ENCODE results near the gene ETNK2.
"Not testable (repeated sequence)": the region's sequence is repeated elsewhere in the genome, so short reads cannot be mapped to it uniquely, and the experiment has no call there.

The ETNK2 gene

DNA sequence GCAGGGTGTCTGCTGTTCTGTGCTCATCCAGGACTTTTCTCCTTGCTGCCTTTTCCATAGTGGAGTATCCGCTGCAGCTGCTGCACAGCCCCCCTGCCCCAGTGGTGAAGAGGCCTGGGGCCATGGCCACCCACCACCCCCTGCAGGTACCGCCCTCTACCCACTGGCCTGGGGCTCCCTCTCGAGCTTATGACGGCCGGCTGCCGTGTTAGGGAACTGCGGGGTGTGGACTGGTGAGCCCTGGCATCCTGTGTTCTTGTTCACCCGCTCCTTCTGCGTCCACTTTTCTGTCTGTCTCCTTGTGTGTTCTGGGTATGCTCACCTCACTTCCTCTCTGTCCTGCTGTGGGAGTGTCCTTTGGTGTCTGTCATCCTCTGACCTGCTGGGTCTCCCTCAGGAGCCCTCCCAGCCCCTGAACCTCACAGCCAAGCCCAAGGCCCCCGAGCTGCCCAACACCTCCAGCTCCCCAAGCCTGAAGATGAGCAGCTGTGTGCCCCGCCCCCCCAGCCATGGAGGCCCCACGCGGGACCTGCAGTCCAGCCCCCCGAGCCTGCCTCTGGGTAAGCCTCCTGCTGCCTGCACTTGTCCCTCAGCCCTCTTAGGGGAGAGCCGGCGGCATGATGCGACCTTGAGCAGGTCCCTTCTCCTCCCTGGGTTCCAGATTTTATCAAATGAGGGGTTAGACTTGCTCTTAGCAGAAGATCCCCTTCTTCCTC is 29.8 kb downstream of the ETNK2 start:
- DNase-seq, result no peak

DNA sequence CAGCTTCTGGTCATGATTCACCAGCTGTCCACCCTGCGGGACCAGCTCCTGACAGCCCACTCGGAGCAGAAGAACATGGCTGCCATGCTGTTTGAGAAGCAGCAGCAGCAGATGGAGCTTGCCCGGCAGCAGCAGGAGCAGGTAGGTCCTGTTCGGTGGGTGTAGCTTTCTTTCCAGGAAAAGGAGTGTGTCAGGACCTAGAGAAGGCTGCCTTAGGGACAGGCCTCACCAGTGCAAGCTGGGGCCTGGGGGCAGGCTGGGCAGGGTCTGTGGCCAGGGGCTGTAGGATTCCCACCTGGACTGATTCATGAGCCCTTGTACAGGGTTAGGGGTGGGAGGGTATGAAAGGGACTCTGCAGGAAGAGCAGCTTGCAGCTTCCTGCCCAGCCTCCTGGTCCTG is 35.3 kb downstream of the ETNK2 start:
- DNase-seq, result no peak

DNA sequence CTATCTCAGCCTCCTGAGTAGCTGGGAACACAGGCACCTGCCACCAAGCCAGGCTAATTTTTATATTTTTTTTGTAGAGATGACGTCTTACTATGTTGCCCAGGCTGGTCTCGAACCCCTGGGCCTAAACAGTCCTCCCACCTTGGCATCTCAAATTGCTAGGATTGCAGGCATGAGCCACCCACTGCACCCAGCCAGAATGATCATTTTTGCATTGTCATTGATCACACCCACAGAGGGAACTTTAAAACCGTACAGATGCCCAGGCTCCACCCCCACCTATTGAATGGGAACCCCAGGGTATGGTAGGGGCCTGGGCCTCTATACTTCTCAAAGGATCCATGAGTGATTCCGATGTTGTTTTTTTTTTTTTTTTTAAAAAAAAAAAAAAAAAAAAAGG is 36.7 kb downstream of the ETNK2 start:
- DNase-seq, result no peak

DNA sequence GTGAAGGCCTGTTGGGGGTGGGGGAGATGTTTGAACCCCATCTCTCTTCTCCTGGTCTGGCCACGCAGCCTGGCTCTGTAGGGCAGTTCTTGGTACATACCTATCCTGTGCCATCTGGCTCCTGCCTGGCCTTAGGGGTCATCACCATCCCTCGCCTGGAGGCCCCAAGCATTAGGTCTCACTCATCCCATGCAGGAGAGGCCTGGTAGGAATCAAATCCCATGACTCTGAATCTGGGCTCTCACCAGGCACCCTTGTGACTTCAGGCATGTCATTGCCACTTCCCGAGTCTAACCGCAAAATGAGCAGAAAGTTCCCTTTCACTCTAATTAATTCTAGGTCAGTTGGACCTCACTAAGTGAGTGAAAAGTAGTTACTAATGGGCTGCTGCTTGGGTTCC is 37.2 kb downstream of the ETNK2 start:
- no peak for DNase-seq

DNA sequence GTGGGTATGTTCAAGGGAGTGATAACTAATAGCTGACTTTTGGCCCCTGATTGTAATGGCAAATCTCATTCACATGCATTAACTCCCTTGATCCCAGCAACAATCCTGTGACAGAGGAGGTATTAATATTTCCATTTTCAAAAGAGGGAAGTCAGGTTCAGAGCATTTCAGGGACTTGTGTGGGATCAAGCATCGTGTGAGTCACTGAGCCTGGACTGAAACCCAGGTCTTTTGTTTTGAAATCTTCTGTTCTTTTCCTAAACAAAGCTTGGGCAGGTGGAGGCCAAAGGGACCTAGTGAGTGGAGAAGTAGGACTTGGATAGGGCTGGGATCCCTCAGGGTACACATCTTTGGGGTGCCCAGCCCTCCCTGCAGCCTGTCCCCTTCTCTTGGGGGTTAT is 37.9 kb downstream of the ETNK2 start:
- no peak for DNase-seq

DNA sequence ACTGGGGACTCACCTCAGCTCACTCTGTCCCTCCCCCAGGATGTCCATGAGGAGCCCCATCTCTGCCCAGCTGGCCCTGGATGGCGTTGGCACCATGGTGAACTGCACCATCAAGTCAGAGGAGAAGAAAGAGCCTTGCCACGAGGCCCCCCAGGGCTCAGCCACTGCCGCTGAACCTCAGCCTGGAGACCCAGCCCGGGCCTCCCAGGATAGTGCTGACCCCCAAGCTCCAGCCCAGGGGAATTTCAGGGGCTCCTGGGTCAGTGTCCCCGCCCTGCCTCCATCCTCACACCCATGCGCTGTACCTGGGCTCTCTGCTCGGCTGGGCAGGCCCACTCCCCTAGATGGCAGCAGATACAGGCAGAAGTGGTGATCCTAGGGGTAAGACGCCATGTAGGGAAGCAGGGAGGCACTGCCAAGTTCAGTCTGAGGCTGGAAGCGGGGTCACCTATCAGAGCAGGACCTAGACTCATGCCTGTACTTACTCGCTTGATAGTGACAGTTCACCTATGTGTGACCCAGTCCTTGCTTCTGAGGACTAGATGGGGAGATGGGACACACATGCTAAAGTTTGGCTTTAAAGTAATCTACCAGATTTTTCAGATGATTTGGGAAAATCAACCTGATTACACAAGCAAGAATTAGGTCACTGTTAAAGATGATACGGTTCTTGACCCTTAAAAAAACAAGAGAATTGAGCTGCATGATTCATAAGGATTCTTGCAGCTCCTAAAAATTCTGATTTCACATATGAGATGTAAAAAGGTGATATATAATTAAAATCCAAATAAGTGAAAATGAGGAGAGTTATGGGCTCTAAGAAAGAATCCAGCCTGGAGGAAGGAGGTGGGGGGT is 38.7 kb downstream of the ETNK2 start:
- no peak for DNase-seq

DNA sequence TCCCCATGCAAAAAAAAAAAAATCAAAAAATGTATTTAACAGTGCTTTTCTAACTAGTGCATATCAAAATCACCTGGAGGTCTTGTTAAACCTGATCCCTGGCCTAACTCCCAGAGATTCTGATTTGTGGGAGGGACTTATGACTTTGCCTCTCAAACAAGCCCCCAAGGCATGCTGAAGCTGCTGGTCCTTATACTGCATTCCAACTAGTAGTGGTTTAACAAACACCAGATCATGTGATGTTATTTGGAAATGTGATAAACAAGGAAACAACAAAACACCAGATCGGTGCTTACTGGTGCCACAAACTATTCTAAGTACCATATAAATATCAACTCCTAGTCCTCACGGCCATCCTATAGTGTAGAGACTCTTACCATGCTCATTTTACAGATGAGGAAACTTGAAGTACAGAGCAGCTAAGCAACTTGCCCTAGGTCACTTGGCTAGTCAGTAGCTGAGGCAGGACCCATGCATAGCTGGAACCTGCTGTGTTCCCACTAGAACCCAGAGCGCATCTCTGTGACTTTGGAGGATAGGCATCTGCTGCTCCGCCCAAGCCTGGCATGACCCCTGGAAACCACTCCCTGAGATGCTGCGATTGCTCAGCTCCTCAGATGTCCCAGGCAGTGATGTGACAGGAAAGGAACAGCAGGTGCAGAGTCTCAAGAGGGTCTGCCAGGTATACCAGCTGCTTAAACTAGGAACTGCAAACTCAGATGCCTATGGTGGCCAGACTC is 40.8 kb downstream of the ETNK2 start:
- DNase-seq, result no peak

DNA sequence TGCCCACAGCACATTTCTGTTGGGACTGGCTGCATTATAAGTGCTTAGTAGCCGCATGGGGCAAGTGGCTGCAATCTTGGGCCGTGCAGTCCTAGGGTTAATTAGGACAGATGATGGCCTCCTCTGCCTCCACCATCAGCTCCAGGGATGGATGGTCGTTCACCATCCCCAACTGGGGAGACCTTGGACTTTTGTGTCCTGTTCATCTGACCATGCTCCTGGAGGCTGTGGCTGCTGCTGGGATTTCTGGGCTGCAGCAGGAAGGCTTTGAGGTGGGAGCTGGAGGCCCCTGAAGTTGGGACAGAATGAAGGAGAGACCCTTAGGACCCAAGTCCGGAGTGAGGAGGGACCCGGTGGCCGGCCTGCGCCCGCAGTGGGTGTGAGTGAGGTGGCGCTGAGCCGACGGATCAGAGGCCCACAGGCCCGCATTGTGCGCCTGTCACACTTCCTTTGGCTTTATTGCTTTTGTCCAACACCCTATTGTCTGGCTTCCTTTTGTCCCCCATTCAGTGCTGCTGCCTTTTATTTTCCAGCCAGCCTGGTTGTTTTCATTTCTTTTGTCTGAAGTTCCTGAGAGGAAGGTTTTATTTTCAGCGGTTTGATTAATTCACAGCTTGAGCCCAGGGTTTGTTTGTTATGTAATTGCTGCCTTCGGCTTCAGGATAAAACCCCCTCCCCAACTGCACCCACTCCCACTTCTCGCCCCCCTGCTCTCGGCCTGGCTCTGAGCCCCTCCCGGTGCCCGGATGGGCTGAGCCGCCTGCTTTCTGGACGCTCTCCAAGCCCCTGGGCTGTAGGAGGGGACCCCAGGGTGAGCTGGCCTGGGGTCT is 43.3 kb downstream of the ETNK2 start:
- no peak for DNase-seq

DNA sequence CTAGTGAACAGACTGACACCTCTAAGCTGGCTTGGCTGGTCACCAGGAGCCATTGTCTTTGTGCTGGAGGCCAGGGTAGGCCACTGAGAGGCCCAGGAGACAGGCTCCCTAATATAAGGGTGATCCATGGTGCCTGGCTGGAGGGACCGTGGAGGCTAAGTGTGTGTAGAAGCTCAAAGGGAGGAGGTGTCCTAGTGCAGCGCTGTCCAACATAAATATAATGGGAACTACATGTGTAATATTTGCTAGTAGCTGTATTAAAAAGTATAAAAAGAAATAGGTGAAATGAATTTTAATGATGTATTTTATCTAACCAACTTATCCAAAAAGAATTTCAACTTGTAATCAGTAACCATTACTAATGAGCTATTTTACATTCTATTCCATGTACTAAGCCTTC is 44.0 kb downstream of the ETNK2 start:
- DNase-seq, result no peak

DNA sequence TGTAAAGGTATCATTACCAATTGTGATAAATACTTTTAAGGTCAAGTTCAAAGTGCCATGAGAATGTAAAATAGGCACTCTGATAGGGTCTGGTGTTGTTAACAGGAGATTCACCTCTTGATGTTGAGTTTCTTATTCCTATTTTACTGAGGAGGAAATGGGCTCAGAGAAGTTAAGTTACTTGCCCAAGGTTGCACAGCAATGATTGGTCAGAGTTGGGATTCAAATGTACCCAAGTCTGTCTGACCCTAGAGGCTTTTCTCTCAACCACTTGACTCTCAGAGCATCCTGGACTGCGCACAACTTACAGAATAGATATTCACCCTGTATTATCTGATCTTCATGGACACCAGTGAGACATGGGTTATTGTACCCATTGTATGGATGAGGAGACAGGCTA is 45.0 kb downstream of the ETNK2 start:
- no peak for DNase-seq

DNA sequence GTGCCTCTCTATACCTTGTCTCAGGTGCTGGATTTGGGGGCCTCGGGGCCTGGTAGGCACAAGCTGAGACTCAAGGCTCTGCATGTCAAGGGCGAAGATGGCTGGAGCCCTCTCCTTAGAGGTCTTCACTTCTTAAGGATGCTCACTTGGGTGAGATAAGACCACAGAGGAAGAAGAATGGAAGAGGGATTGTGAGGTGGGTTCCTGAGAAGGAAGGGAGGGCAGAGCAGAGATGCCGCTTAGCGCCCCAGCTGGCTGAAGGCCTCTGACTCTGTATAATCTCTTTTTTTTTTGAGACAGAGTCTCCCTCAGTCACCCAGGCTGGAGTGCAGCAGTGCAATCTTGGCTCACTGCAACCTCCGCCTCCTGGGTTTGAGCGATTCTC is 46.7 kb downstream of the ETNK2 start:
- no peak for DNase-seq

DNA sequence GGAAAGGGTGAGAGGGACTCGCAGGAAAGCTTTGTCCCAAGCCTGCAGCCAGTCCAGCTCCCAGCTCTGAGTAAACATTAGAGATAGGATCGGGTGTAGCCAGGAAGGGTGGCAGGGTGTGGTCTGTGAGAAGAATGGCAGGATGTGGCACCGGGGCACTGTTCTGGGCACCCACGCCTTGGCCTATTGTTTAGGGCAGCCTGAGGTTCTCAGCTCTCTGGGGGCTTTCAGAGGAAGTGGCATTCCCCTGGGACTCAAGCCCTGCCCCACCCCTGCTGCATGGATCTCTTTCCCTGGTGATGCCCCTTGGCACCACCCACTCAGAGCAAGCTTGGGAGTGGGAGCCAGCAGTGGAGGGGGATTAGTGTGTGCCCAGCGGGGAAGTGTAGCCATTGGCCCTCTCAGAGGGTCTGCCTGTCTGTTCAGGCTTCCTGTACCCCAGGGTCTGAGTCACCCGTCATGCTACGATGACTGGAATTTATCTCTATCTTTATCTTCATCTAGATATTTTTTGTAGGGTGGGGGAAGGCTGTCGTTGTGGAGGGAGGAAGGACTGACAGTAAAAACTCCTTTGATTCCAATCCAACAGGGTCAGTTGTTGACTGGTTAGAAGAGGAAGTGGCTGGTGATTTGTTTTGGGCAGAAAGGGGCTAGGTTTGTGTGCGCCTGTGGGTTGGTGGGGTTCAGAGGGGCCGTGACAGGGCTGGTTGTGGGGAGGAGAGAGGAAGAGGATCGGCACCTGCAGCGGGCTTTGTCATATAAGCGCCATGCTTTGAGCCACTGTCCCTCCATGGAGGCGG is 47.3 kb downstream of the ETNK2 start:
- DNase-seq, result no peak

DNA sequence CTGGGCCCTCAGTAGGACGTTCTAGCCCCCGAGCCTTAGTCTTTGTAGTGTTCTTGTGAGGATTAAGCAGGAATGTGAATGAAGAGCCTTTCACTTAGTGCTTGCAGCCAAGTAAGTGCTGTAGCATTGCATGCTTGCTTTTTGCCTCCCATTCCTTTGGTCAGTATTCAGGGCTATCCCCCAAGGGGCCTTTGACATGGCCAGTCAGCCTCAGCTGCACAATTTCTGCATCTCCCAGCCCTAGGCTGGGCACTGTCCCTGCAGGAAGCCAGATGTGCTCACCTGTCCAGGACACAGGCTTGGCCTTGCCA is 48.5 kb downstream of the ETNK2 start:
- DNase-seq, result no peak

DNA sequence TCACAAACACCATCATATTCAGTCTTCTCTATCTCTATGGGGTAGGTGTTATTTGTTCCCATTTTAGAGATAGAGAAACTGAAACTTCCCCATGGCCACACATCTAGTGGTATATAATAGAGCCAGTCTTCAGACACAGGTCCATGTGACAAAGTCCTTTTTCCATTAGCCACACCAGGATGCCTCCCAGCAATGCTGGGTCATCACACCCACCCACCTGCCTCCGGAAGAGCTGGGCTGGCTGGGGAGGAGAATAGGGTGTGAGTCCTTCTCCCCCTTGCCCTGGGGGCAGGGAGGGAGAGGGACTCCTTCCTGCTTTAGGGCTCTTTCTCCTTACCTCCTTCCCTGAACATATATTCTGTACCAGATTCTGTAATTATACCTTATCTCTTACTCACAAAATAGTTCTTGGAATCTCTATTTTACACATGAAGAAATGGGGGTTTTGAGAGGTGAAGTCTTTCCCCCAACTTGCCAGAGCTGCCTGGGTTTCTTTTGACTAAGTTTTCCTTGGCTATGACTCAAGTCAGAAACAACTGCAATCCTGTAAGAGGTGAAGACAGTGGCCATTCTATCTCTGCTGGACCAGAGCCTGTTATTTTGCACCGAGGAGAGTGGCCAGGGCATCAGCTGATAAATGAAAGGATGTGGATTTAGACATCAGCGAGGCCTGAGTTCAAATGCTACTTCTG is 49.0 kb downstream of the ETNK2 start:
- DNase-seq, result no peak

DNA sequence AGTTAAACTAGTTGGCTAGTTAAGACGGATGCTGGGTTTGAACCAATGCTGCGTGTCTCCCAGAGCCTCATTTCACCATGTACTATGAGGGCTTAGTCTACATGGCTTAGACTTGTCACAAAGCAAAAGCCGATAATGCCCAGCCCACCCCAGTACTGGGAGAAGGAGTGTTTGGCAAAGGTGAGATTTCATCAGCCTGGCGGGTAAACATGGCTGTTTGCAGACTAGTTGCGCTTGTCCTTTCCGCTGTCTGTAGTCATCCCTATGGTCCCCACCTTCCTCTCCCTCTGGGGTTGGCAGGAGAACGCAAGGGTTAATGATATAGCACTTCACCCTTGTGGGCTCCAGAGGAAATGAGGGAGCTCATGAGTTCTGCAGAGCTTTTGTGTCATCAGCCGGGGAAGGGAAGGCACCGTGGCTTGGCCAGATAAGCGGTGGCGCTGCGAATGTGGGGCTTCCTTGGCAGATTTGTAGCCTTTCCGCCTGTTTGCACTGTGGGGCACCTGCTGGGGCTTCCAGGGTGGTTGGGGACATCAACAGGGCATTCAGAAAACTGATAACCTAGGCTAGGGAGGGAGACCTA is 49.7 kb downstream of the ETNK2 start:
- DNase-seq, result no peak

DNA sequence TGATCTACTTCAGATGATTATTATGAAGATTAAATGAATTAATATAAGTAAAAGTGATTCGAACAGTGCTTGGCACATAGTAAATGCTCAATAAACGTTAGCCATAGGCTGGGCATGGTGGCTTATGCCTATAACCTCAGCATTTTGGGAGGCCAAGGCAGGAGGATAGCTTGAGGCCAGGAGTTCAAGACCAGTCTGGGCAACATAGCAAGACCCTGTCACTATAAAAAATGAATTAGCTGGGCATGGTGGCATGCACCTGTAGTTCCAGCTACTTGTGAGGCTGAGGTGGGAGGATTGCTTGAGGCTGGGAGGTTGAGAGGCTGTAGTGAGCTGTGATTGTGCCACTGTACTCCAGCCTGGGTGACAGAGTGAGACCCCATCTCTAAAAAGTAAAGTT is 52.1 kb downstream of the ETNK2 start:
- not testable (repeated sequence) for DNase-seq

DNA sequence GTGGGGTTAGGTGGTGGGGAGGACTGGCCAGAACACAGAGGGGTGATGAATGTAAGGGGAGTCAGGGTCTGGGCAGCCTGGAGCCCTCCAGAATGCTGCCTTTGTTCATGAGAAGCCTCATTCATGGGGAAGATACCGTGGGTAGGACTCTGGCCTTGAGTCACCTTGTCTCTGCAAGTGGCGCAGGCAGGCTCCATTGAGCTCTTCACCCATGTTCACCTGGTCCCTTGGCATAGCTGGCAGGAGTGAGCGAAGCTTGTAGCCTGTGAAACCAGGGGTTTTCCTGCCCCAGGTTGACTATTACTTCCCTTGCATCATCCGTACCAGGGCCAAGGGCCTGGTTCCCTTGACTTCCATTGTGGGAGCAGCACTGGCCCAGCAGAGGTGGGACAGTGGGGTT is 53.2 kb downstream of the ETNK2 start:
- DNase-seq, result no peak

DNA sequence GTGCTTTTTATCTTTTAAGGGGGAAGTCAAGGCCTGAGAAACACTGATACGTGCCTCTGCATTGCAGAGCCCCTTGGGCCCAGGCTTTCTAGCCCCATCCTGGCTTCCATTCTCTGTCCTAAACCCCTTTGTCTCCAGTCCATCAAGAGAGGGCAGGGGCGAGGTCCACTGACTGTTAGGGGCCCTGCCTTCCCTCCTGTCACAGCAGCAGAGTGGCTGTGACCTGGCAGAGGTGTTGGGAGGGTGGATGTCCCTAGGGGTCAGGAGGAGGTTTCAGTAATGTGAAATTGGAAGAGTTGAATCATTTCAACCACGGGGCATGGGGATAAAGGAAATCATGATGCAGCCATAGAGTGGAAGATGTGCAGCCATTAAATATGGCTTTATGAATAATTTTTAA is 54.9 kb downstream of the ETNK2 start:
- no peak for DNase-seq

DNA sequence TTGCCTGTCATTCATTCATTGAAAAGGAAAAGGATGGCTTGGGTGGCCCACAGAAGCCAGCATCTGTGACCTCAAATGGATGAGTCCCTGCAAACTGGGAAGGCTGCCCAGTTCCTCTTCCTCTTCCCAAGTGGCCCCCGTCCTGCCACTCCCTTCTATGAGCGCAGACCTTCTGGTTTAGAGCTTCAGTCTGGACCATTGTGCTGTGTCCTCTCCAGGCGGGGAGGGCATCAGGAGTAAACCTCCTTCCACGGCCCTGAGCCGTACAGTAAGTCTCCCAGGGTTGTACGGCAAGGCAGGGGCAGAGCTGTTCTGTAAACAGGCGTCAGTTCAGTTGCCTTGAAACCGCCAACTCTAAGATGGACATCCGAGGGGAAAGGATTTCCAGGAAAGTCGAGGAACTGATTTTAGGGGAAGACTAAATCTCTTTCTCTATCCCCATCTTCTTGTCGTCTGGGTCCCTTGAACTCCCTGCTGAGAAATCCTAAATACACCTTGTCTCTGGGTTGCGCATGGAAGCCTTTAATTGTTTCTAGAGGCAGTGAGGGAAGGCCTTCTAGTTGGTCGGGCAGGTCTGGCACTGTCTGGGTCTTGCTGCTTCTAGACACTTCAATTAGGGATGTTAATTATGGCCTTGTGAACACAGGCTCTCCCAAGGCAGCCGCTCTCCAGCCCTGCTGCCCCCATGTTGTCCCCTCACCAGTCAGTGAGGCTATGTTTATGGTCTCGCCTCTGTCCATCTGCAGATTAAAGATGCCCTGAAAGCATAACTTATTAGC is 56.8 kb downstream of the ETNK2 start:
- no peak for DNase-seq

DNA sequence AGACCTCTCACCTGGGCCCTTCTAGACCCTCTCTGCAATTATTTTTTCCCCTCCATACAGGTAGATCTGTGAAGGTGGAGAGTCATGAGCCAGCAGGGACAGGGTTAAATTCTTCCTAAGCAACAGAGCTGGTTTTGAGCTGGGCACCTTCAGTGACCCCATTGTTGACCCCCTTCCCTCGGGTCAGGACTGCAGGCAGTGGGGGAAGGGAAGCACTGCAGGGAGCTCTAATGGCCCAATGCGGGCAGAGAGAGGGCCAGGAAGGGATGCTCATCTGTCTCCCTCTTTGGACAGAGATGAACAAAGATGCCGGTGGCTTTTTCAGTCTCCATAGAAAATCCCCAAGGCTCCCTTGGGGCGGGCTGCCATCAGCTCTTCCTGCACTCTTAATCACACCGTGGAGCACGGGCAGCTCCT is 57.5 kb downstream of the ETNK2 start:
- DNase-seq, result no peak

All from right forelimb (tissue), 1 donor.